Activated CD4-positive, alpha-beta T cell treated with anti-CD3 and anti-CD28 coated beads for 36 hours (primary cell): Measurements from ENCODE around the gene DCLK1. TPM values are rescaled to one million over a fixed set of nuclear protein-coding genes. Genes with fewer than 3 reads are reported as not detected.
"Not testable (repeated sequence)": the region's sequence is repeated elsewhere in the genome, so short reads cannot be mapped to it uniquely, and the experiment has no call there.

ENCODE experiments used
- ATAC-seq: fragments of 200-7000 bp; cut with Tn5 transposase; one replicate; pipeline ENCODE4 v1.10.0; 2021; ENCODE audit warnings: mild to moderate bottlenecking, moderate library complexity
- CTCF ChIA-PET: fragments of 350-600 bp; sonication (Branson Sonifier 250); formaldehyde crosslinking; loops from one replicate; lab custom pipeline; 2021; ENCODE audit warnings: antibody characterized with exemption; lab: Charles Lee
- POLR2A ChIA-PET: fragments of 350-600 bp; sonication (Branson Sonifier 250); formaldehyde crosslinking; loops from one replicate; lab custom pipeline; 2021; ENCODE audit warnings: antibody characterized with exemption, inconsistent platforms; lab: Charles Lee
- DNase-seq: peaks from one replicate; pipeline ENCODE4 v3.0.0-alpha.2; 2020
- H3K27ac Mint-ChIP-seq: one replicate; pipeline ENCODE4 v1.8.0; 2021; ENCODE audit warnings: mixed read lengths
- H3K27me3 Mint-ChIP-seq: one replicate; pipeline ENCODE4 v1.8.0; 2021; ENCODE audit warnings: mixed read lengths
- H3K36me3 Mint-ChIP-seq: one replicate; pipeline ENCODE4 v1.8.0; 2021; ENCODE audit warnings: low read depth, mixed read lengths
- H3K4me1 Mint-ChIP-seq: one replicate; pipeline ENCODE4 v1.8.0; 2021; ENCODE audit warnings: mixed read lengths
- H3K4me3 Mint-ChIP-seq: one replicate; pipeline ENCODE4 v1.8.0; 2021; ENCODE audit warnings: mild to moderate bottlenecking, moderate library complexity, mixed read lengths
- H3K9me3 Mint-ChIP-seq: one replicate; pipeline ENCODE4 v1.8.0; 2021; ENCODE audit warnings: low read depth, mixed read lengths
- intact Hi-C, 2 experiments: fragments of 100-400 bp; cut with DNase I in 1 of 2; cut with micrococcal nuclease in 1 of 2; formaldehyde crosslinking; loops; one replicate each; pipeline versions ENCODE4 v1.14.2 to v1.15.1; 2022 to 2024; cut with DNase I, micrococcal nuclease
- total RNA-seq, 2 experiments: library from RNA; stranded (reverse); gene quantifications; one replicate each; pipeline ENCODE4 v1.2.3, GENCODE V29; 2021

The DCLK1 gene
- total RNA-seq, 2 experiments from 2014 or later, result not detected

- ChIA-PET CTCF (no interaction called here), POLR2A (no interaction called here)
- Mint-ChIP-seq H3K4me1 (no peaks in the 10 kb centered on the region), H3K36me3 (no peaks in the 10 kb centered on the region), H3K27me3 (no peaks in the 10 kb centered on the region), H3K27ac (no peak overlapping the region), H3K9me3 (no peaks in the 10 kb centered on the region), H3K4me3 (no peak overlapping the region)
- no peak for DNase-seq
- intact Hi-C loops, result no loop called here
- ATAC-seq, result no peak
Measured at GRCh38 chr13:36102721-36103120, 28.5 kb downstream of the DCLK1 start.

DNA sequence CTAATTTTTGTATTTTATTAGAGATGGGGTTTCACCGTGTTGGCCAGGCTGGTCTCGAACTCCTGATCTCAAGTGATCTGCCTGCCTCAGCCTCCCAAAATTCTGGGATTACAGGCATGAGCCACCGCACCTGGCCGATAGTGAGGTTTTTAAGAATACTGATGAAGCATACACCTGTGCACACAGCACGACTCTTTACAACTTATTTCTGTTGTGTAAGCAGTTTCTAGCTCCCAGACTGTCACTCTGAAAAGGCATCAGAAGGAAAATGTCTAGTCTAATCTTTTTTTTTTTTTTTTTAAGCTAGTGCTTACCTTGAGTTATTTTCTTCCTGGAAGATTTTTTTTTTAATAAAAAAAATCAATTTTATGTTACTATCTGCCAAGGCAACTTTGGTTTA, 29.3 kb downstream of the DCLK1 start:
- H3K27me3 Mint-ChIP-seq, H3K27ac Mint-ChIP-seq, H3K36me3 Mint-ChIP-seq, DNase-seq, H3K4me1 Mint-ChIP-seq, H3K4me3 Mint-ChIP-seq, ATAC-seq, intact Hi-C loops, CTCF ChIA-PET, H3K9me3 Mint-ChIP-seq, POLR2A ChIA-PET: not testable (repeated sequence)

DNA sequence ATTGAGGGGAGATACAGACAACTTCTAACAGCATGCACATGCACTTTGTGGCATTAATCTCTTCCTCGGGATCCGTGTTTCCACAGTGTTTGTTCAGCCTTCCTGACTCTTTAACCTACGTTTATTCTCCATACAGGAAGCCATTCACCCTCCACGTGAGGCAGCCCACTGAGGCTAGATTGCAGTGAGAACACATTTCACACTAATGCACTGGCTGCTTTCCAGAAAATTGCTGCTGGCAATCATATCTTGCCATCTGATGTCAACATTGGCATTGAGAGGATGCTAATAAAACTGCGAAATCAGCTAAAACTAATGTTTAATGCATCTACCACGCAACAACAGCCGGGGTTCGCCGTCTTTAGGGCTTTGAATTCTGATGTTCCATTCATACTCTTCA, 30.0 kb downstream of the DCLK1 start:
- no peaks in the 10 kb centered on the region for H3K9me3 Mint-ChIP-seq
- CTCF ChIA-PET, result interaction anchor here (0.6 kb wide), 1 partner anchor 36 kb away, joined by 3 read pairs; no protein-coding TSS in a partner anchor
- H3K27ac Mint-ChIP-seq, result no peak overlapping the region
- intact Hi-C loops, result no loop called here
- no peaks in the 10 kb centered on the region for H3K36me3 Mint-ChIP-seq
- no peak overlapping the region for H3K4me3 Mint-ChIP-seq
- ATAC-seq, result no peak
- no peaks in the 10 kb centered on the region for H3K4me1 Mint-ChIP-seq
- POLR2A ChIA-PET, result no interaction called here
- no peaks in the 10 kb centered on the region for H3K27me3 Mint-ChIP-seq
- DNase-seq, result no peak

DNA sequence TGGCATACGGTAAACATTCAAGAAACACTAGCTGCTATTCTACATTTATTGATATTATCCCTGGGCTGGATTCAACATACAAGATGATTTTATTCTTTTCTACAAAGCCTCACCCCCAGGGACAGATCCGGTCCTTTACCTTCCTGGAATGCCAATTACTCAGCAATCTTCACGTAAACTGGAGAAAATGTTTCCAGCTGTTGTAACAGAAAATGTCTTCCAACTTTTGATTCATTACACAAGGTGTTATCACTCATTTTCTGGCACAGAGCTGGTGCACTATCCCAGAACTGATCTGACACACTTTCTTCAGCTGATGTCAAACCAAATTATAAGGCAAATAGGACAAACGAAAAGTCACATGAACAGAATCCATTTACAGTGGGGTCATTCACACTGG, 33.1 kb downstream of the DCLK1 start:
- intact Hi-C loops, result no loop called here
- Mint-ChIP-seq H3K27me3 (no peaks in the 10 kb centered on the region), H3K4me3 (no peak overlapping the region), H3K27ac (no peak overlapping the region), H3K4me1 (no peaks in the 10 kb centered on the region), H3K9me3 (no peaks in the 10 kb centered on the region), H3K36me3 (no peaks in the 10 kb centered on the region)
- CTCF ChIA-PET, result no interaction called here
- ATAC-seq, result no peak
- POLR2A ChIA-PET, result no interaction called here
- no peak for DNase-seq

DNA sequence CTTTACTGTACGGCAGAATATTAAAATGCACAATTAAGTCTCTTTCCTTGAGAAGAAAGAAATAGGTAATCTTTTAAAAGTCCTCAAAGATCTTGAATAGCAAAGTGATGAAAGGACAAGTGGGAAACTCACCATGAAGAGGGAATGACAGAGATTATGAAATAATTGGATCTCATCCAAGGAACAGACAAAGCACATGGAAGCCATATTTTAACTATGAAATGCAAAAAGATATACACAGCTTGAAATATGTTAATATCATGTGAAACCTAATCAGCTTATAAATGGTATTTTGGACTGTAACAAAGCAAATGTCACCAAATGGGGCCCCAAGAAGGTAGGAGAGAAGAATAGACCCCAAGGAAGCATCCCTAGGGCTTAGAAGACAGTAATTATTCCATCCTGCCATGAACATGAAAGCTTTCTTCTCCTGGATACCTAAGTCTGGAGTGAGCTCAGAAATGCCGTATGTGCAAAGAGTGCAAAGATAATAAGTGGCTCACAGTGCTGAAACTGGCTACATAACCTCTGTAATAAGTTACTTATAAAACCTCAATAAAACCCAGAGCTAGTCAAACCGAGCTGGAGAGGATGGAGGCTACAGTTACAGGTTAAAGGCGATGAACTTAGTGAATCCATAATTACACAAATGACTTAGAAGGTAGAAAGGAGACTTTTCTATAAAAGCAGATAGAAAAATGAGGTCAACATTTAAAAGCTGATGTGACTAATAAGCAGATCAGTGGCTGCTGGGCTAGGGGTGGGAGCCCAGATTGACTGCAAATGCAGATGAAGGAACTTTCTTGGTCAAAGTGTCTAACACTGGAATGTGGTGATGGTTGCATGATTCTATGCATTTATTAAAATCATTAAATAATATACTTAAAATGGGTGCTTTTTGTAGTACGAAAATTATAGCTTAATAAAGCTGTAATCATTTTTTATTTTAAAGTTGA, 34.4 kb downstream of the DCLK1 start:
- no peak overlapping the region for H3K27ac Mint-ChIP-seq
- no peak overlapping the region for H3K4me3 Mint-ChIP-seq
- DNase-seq (no peak), ATAC-seq (no peak)
- H3K36me3 Mint-ChIP-seq, result no peaks in the 10 kb centered on the region
- intact Hi-C loops, result no loop called here
- no peaks in the 10 kb centered on the region for H3K27me3 Mint-ChIP-seq
- CTCF ChIA-PET, result no interaction called here
- peaks cover 2% of the 10 kb centered on the region for H3K9me3 Mint-ChIP-seq
- H3K4me1 Mint-ChIP-seq, result no peaks in the 10 kb centered on the region
- POLR2A ChIA-PET, result no interaction called here

DNA sequence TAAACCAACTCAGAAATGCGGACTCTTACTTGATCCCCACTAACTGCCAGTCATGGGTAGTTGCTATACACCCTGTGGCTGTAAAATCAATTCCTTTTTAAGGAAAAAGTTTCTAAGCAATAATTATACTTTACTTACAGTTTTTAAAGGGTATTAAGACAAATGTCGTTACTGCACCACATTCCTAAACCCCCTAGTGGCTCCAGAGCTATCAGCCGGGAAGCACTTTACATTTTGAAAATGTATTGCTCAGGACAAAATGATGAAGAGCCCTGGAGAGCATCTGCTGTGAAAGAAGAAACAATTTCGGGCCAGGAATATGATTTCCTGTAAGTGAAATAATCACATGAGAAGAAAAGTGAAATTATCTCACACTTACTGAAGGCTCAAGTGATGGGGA, 36.7 kb downstream of the DCLK1 start:
- ATAC-seq (no peak), DNase-seq (no peak)
- Mint-ChIP-seq H3K4me3 (no peak overlapping the region), H3K27me3 (no peaks in the 10 kb centered on the region), H3K36me3 (no peaks in the 10 kb centered on the region), H3K9me3 (peaks cover 2% of the 10 kb centered on the region), H3K4me1 (no peaks in the 10 kb centered on the region), H3K27ac (no peak overlapping the region)
- POLR2A ChIA-PET, result no interaction called here
- intact Hi-C loops, result no loop called here
- CTCF ChIA-PET, result no interaction called here

GRCh38 chr13:36090592-36090991, 40.6 kb downstream of the DCLK1 start:
- no peak overlapping the region for H3K4me3 Mint-ChIP-seq
- no peak for DNase-seq
- intact Hi-C loops, result no loop called here
- peaks cover 3% of the 10 kb centered on the region for H3K9me3 Mint-ChIP-seq
- H3K4me1 Mint-ChIP-seq, result no peaks in the 10 kb centered on the region
- H3K36me3 Mint-ChIP-seq, result no peaks in the 10 kb centered on the region
- H3K27me3 Mint-ChIP-seq, result no peaks in the 10 kb centered on the region
- ChIA-PET CTCF (no interaction called here), POLR2A (no interaction called here)
- ATAC-seq, result no peak
- no peak overlapping the region for H3K27ac Mint-ChIP-seq

DNA sequence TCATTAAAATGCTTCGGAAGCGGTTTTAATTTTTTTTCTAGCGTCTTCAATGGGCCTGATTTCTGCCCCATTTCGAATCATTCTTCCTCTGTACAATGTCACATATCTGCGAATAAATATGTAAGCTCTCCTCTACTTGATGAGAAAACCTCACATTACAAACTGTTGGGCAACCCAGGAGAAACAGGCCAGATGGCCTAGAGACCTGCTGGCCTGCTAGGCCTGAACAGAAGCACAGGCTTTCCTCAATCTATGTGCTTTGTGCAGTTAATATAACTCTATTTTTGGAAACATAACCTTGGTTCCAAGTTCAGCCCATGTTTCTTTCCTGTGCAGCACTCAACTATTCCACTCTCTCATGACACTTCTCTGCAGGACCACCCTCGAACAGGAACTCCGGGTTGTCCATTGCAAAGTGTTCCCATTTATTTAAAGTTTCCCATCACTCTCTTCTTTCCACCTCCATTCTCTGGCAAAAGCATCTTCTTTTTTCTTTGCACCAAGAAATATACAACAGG, 42.0 kb downstream of the DCLK1 start:
- no peak for ATAC-seq
- no peak overlapping the region for H3K4me3 Mint-ChIP-seq

GRCh38 chr13:36088463-36088862, 42.7 kb downstream of the DCLK1 start:
- no peak for DNase-seq
- ATAC-seq, result no peak
- Mint-ChIP-seq H3K27me3 (no peaks in the 10 kb centered on the region), H3K27ac (no peak overlapping the region), H3K9me3 (peaks cover 3% of the 10 kb centered on the region), H3K36me3 (no peaks in the 10 kb centered on the region), H3K4me3 (no peak overlapping the region), H3K4me1 (no peaks in the 10 kb centered on the region)
- CTCF ChIA-PET, result interaction anchor here (0.7 kb wide), 1 partner anchor 163 kb away, joined by 3 read pairs; no protein-coding TSS in a partner anchor
- intact Hi-C loops, result no loop called here
- POLR2A ChIA-PET, result interaction anchor here (0.7 kb wide), 1 partner anchor 1396 kb away, joined by 4 read pairs; no protein-coding TSS in a partner anchor

More for the DNA sequence above, 42.0 kb downstream of the DCLK1 start:
- CTCF ChIA-PET, result interaction anchor here (0.7 kb wide), 1 partner anchor 162 kb away, joined by 3 read pairs; no protein-coding TSS in a partner anchor
- H3K27me3 Mint-ChIP-seq, result no peaks in the 10 kb centered on the region
- H3K27ac Mint-ChIP-seq, result no peak overlapping the region
- intact Hi-C loops, result no loop called here
- DNase-seq, result no peak
- peaks cover 3% of the 10 kb centered on the region for H3K9me3 Mint-ChIP-seq
- H3K36me3 Mint-ChIP-seq, result no peaks in the 10 kb centered on the region
- no peaks in the 10 kb centered on the region for H3K4me1 Mint-ChIP-seq
- POLR2A ChIA-PET, result no interaction called here

GRCh38 chr13:36088001-36088400, 43.2 kb downstream of the DCLK1 start:
- intact Hi-C loops, result no loop called here
- Mint-ChIP-seq H3K36me3 (no peaks in the 10 kb centered on the region), H3K27me3 (no peaks in the 10 kb centered on the region), H3K27ac (no peak overlapping the region), H3K4me1 (no peaks in the 10 kb centered on the region), H3K9me3 (peaks cover 3% of the 10 kb centered on the region), H3K4me3 (no peak overlapping the region)
- ChIA-PET CTCF (no interaction called here), POLR2A (interaction anchor here (0.7 kb wide), 1 partner anchor 1395 kb away, joined by 4 read pairs; no protein-coding TSS in a partner anchor)
- DNase-seq, result no peak
- no peak for ATAC-seq

GRCh38 chr13:36086117-36086516, 45.1 kb downstream of the DCLK1 start:
- no peaks in the 10 kb centered on the region for H3K4me1 Mint-ChIP-seq
- H3K27me3 Mint-ChIP-seq, result no peaks in the 10 kb centered on the region
- no peak overlapping the region for H3K27ac Mint-ChIP-seq
- intact Hi-C loops, result no loop called here
- H3K36me3 Mint-ChIP-seq, result no peaks in the 10 kb centered on the region
- CTCF ChIA-PET, result no interaction called here
- no peak overlapping the region for H3K4me3 Mint-ChIP-seq
- H3K9me3 Mint-ChIP-seq, result peaks cover 4% of the 10 kb centered on the region
- DNase-seq, result no peak
- POLR2A ChIA-PET, result no interaction called here
- no peak for ATAC-seq

- ChIA-PET CTCF (no interaction called here), POLR2A (no interaction called here)
- Mint-ChIP-seq H3K27ac (no peak overlapping the region), H3K27me3 (no peaks in the 10 kb centered on the region), H3K4me3 (no peak overlapping the region), H3K36me3 (no peaks in the 10 kb centered on the region), H3K4me1 (no peaks in the 10 kb centered on the region), H3K9me3 (peaks cover 4% of the 10 kb centered on the region)
- DNase-seq (no peak), ATAC-seq (no peak)
- intact Hi-C loops, result no loop called here
Measured at GRCh38 chr13:36084131-36084530, 47.1 kb downstream of the DCLK1 start.
